Activated CD8-positive, alpha-beta memory T cell treated with anti-CD3 and anti-CD28 coated beads for 24 hours (primary cell): ENCODE measurements around the gene MST1R.

ENCODE experiments used
- DNase-seq: peaks from one replicate; pipeline ENCODE4 v3.0.0-alpha.2; 2020

The MST1R gene

DNA sequence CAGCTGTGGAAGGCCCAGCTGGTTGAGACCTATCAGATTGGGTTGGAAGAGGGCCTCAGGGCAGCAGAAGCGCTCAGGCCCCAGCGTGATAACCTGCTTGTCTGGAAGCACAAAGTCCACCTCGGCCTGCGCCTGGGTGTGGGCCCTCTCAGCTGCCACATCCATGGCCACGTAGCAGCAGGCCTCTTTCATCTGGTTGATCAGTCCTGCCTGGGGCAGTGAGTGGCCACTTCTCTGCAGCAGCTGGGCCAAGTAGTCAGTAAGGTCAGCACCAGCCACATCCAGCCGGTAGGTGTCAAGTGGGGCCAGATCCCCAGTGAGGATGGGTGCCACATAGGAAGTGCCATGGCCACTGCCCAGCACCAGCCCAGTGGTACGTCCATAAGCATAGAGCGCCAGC lies 30.1 kb downstream of the MST1R start:
- no peak for DNase-seq

DNA sequence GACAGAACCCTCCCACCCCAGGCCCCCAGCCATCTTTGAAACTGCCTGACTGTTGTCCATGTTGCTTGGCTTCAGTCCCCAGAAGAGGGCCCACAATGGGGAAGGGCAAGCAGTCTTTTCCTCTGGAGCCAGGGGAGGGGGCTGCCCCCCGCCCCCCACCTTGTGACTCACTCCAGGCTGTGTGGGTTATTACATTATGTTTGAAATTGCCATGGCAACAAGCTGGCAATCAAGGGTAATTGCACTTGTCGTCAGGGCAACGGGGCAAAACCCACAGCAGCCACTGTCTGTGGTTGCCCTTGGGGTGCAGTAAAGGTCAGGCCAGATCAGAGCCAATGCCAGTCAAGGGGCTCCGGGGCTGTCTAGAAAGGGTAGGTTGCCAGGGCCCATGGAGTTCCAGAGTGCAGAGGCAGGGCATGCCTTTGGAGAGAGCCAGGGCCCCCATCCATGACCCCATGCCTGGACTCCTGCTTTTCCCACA lies 30.8 kb downstream of the MST1R start:
- no peak for DNase-seq

DNA sequence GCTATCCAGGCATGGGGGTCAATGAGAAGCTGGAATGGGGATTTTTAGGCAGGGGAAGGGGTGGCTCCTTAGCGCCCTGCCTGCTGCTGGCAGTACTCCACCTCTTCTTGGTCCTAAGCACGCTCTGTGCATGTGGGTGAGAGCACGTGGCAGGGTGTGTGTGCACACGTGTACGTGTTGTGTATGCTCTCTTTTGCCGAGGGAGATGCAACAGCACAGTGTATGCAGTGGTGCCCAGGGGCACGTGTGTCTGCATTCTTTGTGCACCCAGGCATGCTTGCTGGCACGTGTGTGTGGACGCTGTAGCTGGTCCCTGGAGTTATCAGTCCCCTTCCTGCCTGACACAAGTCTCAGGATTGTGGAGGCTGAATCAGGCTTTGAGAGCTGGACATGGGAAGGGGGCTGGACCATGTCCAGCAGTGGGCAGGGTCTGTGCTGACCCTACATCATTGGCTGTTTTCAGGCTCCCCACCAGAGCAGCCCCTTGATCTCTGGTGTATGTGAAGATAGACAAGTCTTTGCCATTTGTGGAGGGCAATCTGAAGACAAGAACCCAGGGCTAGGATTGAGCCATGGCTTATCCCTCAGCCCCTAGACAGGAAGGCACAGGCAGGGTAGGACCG lies 32.0 kb downstream of the MST1R start:
- no peak for DNase-seq

- DNase-seq, result peak; percentile 69
Observed at GRCh38 chr3:49869525-49870126, 34.0 kb downstream of the MST1R start, which contains the start of gene CAMKV. Gene CAMKV (minus strand): TSS chr3:49869906. CDS start chr3:49862388, 7,518 bp downstream.

- DNase-seq, result no peak
Observed at GRCh38 chr3:49868862-49869466, 34.7 kb downstream of the MST1R start.

- no peak for DNase-seq
Observed at GRCh38 chr3:49867871-49868321, 35.8 kb downstream of the MST1R start.

DNA sequence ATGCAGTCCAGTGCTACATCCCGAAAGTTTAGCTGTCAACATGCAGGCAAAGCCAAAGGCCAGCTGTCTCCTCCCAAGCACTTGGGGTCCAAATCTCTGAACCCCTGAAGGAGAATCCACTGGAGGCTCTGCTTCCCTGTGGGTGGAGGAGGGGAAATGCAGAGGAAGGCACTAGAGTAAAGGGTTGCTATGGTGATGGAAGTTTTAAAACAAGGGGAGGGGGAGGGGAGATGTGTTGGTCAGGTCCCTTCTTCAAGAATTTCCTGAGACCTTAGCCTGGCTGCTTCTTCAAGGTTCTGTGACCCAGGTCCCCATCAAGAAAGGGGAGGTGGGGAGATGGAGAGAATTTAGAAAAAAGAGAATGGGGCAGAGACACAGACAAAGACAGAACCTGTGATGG lies 36.3 kb downstream of the MST1R start:
- no peak for DNase-seq

DNA sequence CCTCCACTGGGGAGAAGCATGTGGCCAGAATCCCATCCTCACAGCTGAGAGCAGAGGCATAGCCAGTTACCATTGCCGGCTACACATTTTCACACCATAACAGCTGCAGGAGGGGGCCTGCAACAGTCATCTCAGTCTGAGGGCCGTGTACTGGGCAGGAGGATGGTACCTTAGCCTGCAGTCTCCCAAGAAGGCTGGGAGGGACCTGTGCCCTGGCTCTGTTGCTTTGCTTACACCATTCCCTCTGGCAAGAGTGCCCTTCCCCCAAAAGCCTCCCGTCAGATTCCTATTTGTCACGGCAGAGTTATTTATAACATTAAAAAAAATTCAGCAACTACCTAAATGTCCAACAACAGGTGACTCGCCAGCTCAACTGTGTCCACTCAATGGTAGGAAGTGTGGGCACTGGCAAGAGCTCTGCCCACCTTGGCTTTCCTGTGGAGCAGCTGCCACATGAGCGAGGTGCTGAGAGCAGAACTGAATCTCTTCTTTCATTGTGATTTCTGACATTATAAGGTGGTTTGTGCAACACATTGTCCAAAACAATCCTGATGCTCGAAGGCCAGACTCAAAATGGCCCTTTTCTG lies 38.4 kb downstream of the MST1R start:
- DNase-seq, result no peak

- DNase-seq, result no peak
Observed at GRCh38 chr3:49864505-49864904, 39.2 kb downstream of the MST1R start.

DNA sequence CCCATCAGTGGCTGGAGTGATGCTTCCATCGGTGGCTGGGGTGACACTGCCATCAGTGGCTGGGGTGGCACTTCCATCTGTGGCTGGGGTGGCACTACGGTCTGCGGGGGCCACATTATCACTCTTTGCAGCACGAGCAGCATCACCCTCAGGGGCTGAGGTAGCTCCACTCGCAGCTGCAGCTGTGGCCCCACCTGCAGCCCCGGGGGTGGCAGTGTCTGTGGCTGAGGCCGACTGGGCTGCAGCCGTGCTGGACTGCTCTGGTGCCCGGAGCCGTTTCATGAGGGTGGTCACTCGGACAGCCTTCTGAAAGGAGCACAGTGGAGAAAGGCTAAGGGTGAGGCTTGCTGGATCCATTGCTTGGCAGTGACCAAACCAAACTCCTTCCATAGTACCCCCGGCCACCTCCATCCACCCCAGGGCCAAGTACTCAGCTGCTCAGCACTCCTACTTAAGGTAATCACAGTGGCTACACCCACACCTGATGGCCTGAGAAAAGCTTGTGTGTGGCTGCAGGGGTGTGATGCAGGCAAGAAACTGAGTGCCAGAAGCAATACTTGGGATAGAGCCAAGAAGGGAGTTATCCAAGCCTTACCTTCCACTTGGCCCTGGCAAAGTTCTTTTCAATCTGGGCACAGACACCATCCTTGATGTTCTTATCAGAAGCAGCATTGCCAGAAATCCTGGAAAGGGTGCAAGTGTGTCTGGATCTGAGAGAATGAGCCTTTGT lies 43.9 kb downstream of the MST1R start:
- DNase-seq, result no peak

DNA sequence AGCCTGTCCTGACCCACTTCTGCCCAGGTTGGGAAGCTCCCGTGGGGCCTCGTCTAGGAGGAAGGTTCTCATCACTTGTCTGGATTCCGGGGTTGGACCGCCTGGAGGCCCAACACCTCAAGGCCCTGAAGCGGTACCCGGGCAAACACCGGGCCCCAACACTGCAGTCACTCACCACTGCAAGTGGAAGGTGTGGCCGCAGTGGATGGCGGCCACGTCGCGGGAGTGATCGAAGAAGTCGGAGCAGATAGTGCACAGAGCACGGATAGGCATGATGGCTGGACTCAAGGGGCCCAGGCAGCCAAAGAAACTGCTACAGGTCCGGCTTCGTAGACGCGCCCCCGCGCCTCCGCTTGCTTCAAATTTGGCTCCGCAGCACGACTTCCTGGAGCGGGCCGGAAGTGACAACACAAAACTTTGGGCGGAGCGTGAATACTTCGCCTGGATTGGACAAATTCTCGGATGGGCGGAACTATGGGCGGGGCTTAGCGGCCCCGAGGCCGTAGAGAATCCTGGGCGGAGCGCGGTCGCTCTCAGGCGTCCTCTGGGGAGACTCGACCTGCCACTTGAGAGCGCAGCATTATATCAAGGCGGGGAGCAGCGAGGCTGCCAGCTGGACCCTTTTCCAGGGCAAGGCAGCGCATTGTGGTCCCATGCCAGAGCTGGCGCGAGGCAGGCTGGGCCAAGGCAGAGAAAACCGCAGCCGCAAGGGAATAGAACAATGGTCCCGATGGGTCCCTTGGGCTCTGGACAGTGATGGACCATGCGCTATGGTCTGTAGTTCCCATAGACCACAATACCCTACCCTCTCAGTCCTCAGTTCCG lies 47.3 kb downstream of the MST1R start, which contains the start of gene TRAIP:
Gene TRAIP (minus strand): TSS at position 384 of the 825 bp plus-strand sequence. CDS start 111 bp downstream, at position 273.
- DNase-seq, result peak; percentile 98

GRCh38 chr3:49855662-49856061 lies 48.0 kb downstream of the MST1R start:
- DNase-seq, result no peak

GRCh38 chr3:49845694-49846093 lies 58.0 kb downstream of the MST1R start:
- DNase-seq, result no peak

GRCh38 chr3:49844464-49845183 lies 59.0 kb downstream of the MST1R start:
- no peak for DNase-seq

- no peak for DNase-seq
Observed at GRCh38 chr3:49842843-49843517, 60.7 kb downstream of the MST1R start.

GRCh38 chr3:49841806-49842205 lies 61.9 kb downstream of the MST1R start:
- DNase-seq, result no peak

- DNase-seq, result no peak
Observed at GRCh38 chr3:49841126-49841696, 62.5 kb downstream of the MST1R start.

- no peak for DNase-seq
Observed at GRCh38 chr3:49840388-49840787, 63.3 kb downstream of the MST1R start.

DNA sequence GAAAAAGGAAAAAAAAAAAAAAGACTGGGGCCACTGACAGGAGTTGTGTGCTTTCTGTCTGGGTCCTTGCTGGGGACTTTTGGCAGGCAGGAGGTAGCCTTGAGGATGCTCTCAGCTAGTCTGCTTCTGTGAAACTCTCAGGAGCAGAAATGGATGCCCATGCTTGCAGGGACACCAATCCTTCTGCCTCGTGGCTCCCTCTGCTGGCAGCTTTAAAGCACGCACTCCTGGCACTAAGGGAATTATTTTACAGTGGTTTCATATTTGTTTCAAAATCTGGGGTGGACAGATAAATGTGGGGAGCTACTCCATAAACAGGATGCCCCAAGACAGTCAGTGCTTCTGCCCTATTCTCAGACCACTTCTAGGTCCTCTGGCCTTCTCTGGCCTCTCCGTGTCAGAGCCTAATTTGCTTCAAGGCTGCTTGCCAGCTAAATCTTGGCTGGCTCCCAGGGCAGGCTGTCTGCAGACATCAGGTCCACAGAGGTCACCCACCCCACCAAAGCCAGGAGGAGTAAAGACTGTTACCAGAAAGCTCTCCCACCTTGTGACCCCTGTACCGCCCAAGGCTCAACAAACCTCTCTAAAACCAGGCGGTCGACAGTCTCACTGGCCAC lies 64.4 kb downstream of the MST1R start:
- DNase-seq, result peak; percentile 89
